Breast epithelium (tissue), 4 donors: ENCODE data around the gene C22orf15. TPM values are rescaled to one million over a fixed set of nuclear protein-coding genes. Genes with fewer than 3 reads are reported as not detected.

Source experiments
- DNase-seq, 2 donors: peaks; one replicate each; pipeline ENCODE4 v3.0.0-alpha.2; 2019; ENCODE audit warnings: low spot score in 2 of 2
- H3K27ac ChIP-seq, 2 donors: fragments of 200-600 bp; sonication (generic) in 1 of 2; one replicate each; pipeline ENCODE4 v1.5.1; 2016 to 2019; ENCODE audit warnings: mild to moderate bottlenecking in 1 of 2
- H3K27me3 ChIP-seq, 2 donors: fragments of 200-600 bp; sonication (generic) in 1 of 2; one replicate each; pipeline versions ENCODE4 v1.5.1 to v1.6.0; 2017 to 2019; ENCODE audit warnings: control low read depth in 1 of 2, mild to moderate bottlenecking in 1 of 2
- H3K36me3 ChIP-seq: fragments of 200-600 bp; one replicate; pipeline ENCODE4 v1.5.1; 2019
- H3K4me1 ChIP-seq, 2 donors: fragments of 200-600 bp; sonication (generic); one replicate each; pipeline ENCODE4 v1.5.1; 2016 to 2019; ENCODE audit warnings: control low read depth in 1 of 2
- H3K4me3 ChIP-seq, 3 donors: fragments of 200-600 bp; sonication (generic); 1 replicate in 2 of 3; 2 replicates in 1 of 3; pipeline ENCODE4 v1.5.1; 2016 to 2019; ENCODE audit warnings: mild to moderate bottlenecking in 3 of 3, moderate library complexity in 2 of 3
- H3K9me3 ChIP-seq, 2 donors: fragments of 200-600 bp; sonication (generic) in 1 of 2; one replicate each; pipeline ENCODE4 v1.5.1; 2016 to 2019; ENCODE audit warnings: control low read depth in 1 of 2
- POLR2A ChIP-seq: fragments of 450-650 bp; IDR thresholded peaks from one replicate; pipeline ENCODE4 v1.6.1; 2016; ENCODE audit warnings: antibody characterized with exemption, mild to moderate bottlenecking, moderate library complexity
- POLR2AphosphoS5 ChIP-seq, 3 donors: sonication (generic); formaldehyde crosslinking; IDR thresholded peaks; one replicate each; pipeline ENCODE4 v1.6.1; 2017; ENCODE audit warnings: antibody characterized with exemption in 3 of 3
- intact Hi-C: fragments of 100-400 bp; cut with DNase I; formaldehyde crosslinking; loops from one replicate; pipeline ENCODE4 v1.15.1; 2023; ENCODE audit warnings: low total_unique reads
- total RNA-seq, 3 donors: library from RNA; depleted of rRNA; stranded (reverse); fragments of >200 nt; gene quantifications; one replicate each; pipeline ENCODE4 v1.1.0, GENCODE V29; 2016
- TF ChIP-seq, protein P1 (sequence below), 3 donors: fragments of 450-650 bp; IDR thresholded peaks; one replicate each; pipeline ENCODE4 v1.5.1; 2016 to 2017; ENCODE audit warnings: antibody characterized with exemption in 3 of 3, mild to moderate bottlenecking in 3 of 3, moderate library complexity in 3 of 3

The C22orf15 gene
- total RNA-seq, 3 donors from 2014 or later, result not detected

- Histone ChIP-seq H3K4me3 (no peak overlapping the region), H3K9me3 (no peaks in the 10 kb centered on the region), H3K27ac (no peak overlapping the region), H3K27me3 (no peaks in the 10 kb centered on the region), H3K36me3 (no peaks in the 10 kb centered on the region), H3K4me1 (peaks cover 5 to 6% of the 10 kb centered on the region in 2 donors)
- TF ChIP-seq, protein P1, sequence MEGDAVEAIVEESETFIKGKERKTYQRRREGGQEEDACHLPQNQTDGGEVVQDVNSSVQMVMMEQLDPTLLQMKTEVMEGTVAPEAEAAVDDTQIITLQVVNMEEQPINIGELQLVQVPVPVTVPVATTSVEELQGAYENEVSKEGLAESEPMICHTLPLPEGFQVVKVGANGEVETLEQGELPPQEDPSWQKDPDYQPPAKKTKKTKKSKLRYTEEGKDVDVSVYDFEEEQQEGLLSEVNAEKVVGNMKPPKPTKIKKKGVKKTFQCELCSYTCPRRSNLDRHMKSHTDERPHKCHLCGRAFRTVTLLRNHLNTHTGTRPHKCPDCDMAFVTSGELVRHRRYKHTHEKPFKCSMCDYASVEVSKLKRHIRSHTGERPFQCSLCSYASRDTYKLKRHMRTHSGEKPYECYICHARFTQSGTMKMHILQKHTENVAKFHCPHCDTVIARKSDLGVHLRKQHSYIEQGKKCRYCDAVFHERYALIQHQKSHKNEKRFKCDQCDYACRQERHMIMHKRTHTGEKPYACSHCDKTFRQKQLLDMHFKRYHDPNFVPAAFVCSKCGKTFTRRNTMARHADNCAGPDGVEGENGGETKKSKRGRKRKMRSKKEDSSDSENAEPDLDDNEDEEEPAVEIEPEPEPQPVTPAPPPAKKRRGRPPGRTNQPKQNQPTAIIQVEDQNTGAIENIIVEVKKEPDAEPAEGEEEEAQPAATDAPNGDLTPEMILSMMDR (IDR thresholded peaks at IDR 0.05), result no peak
- TF ChIP-seq POLR2A, result no peak
- no peak for TF ChIP-seq POLR2AphosphoS5 (IDR thresholded peaks at IDR 0.05)
- intact Hi-C loops, result loop anchor here (5.0 kb wide), 1 partner anchor 83 kb away; no protein-coding TSS in a partner anchor
- DNase-seq, result no peak
Measured at GRCh38 chr22:23769321-23769965, 6.7 kb downstream of the C22orf15 start.

- intact Hi-C loops, result loop anchor here (10.0 kb wide), 1 partner anchor 63 kb away; the partner anchor contains the start of gene DERL3
- DNase-seq, result no peak
Measured at GRCh38 chr22:23772315-23772648, 9.5 kb downstream of the C22orf15 start.

GRCh38 chr22:23772649-23773473 is 10.1 kb downstream of the C22orf15 start, which contains the start of gene MMP11:
TSS of gene MMP11 (plus strand) at chr22:23772849. CDS start at chr22:23772871, 22 bp downstream.
- H3K27me3 ChIP-seq, result no peaks in the 10 kb centered on the region
- H3K4me1 ChIP-seq, result peaks cover 0 to 6% of the 10 kb centered on the region in 2 donors
- intact Hi-C loops, result loop anchor here (10.0 kb wide), 1 partner anchor 62 kb away; the partner anchor contains the start of gene DERL3
- H3K4me3 ChIP-seq, result peak within 1 kb of the TSS; percentile 43 to 83 (median 57)
- H3K36me3 ChIP-seq, result no peaks in the 10 kb centered on the region
- no peaks in the 10 kb centered on the region for H3K9me3 ChIP-seq
- H3K27ac ChIP-seq, result peak within 1 kb of the TSS in 1 of 2 donors; percentile 48
- TF ChIP-seq, protein P1 (IDR thresholded peaks at IDR 0.05), result no peak
- TF ChIP-seq POLR2AphosphoS5 (IDR thresholded peaks at IDR 0.05), result no peak
- no peak for TF ChIP-seq POLR2A
- DNase-seq, result no peak

More at GRCh38 chr22:23772315-23772648, 9.5 kb downstream of the C22orf15 start:
- H3K9me3 ChIP-seq, result no peaks in the 10 kb centered on the region
- peaks cover under 1 to 6% of the 10 kb centered on the region in 2 donors for H3K4me1 ChIP-seq
- peak overlapping the region in 1 of 2 donors; percentile 48 for H3K27ac ChIP-seq
- no peak for TF ChIP-seq POLR2A
- TF ChIP-seq, protein P1 (IDR thresholded peaks at IDR 0.05), result no peak
- TF ChIP-seq POLR2AphosphoS5 (IDR thresholded peaks at IDR 0.05), result no peak
- H3K27me3 ChIP-seq, result no peaks in the 10 kb centered on the region
- no peaks in the 10 kb centered on the region for H3K36me3 ChIP-seq
- peak overlapping the region; percentile 43 to 83 (median 57) for H3K4me3 ChIP-seq

GRCh38 chr22:23773483-23774113 is 10.8 kb downstream of the C22orf15 start:
- intact Hi-C loops, result loop anchor here (10.0 kb wide), 1 partner anchor 61 kb away; the partner anchor contains the start of gene DERL3
- H3K4me1 ChIP-seq, result peaks cover 0 to 6% of the 10 kb centered on the region in 2 donors
- H3K4me3 ChIP-seq, result peak overlapping the region in 2 of 3 donors; percentile 57 to 83
- DNase-seq, result no peak
- no peak overlapping the region for H3K27ac ChIP-seq
- H3K36me3 ChIP-seq, result no peaks in the 10 kb centered on the region
- H3K9me3 ChIP-seq, result no peaks in the 10 kb centered on the region
- no peak for TF ChIP-seq POLR2AphosphoS5 (IDR thresholded peaks at IDR 0.05)
- no peak for TF ChIP-seq POLR2A
- TF ChIP-seq, protein P1 (IDR thresholded peaks at IDR 0.05), result no peak
- no peaks in the 10 kb centered on the region for H3K27me3 ChIP-seq
